Measurements from ENCODE around the gene DCAF10. TPM values are rescaled to one million over a fixed set of nuclear protein-coding genes. Genes with fewer than 3 reads are reported as not detected.

Gene DCAF10
- total and polyA plus RNA-seq, 2 of the 13 experiments (the other 11 are each of a cell fraction or from before 2014, with no cell fraction given) = 9.2 to 20.3 TPM

DNA sequence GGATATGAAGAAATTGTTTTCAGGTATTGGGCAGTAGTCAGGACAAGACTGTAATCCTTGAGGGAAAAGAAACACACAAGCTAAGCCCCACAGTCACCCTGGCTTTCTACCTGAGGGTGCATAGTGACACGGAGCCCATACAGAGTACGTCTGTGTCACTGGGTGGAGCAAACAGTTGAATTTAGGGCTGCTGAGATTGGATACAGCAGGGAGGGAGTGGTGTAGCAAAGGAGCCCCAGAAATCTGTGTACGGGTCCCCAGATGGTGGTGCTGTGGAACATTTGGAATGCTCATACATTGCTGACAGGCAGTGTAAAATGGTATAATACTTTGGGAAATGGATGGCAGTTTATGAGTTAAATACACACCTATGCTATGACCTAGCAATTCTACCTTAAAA lies 41.9 kb upstream of the DCAF10 start:
- ChIA-PET CTCF (ENCODE audit: low intra/inter-chr PET ratio, low total read pairs) (no interaction called here), POLR2A (no interaction called here)
- H3K79me2 ChIP-seq (ENCODE audit: insufficient read depth, low read length) = peaks cover 8% of the 10 kb centered on the region
- no peaks in the 10 kb centered on the region for H3K27me3 ChIP-seq (ENCODE audit: control insufficient read depth in 1 of 2, insufficient read depth in 2 of 2, low read length in 2 of 2)
- no peak overlapping the region for H3K4me3 ChIP-seq (replicated peaks in 1 of 3; ENCODE audit: insufficient read depth in 1 of 3, low read depth in 2 of 3, low read length in 3 of 3)
- H4K20me1 ChIP-seq (ENCODE audit: insufficient read depth, low read length) = no peaks in the 10 kb centered on the region
- no peaks in the 10 kb centered on the region for H3K9me3 ChIP-seq (ENCODE audit: low read length)
- H2AFZ ChIP-seq (ENCODE audit: low read length) = no peak overlapping the region
- no TSS peak for BruUV-seq (replicated peaks)
- H3K9ac ChIP-seq (ENCODE audit: insufficient read depth, low read depth, low read length) = no peak overlapping the region
- 94% methylated on average over 3 of the region's 3 CpGs for WGBS (ENCODE audit: low lambda C conversion rate)
- in situ Hi-C loops (cut with HindIII; ENCODE audit: extremely low pct_ligation_motif_present, low pct_unique_long_range_greater_than_20kb) (no loop called here), intact Hi-C loops (cut with micrococcal nuclease; ENCODE audit: unreplicated experiment) (no loop called here)
- peaks cover 2% of the 10 kb centered on the region in 2 experiments; a peak in 1 of 5 replicates for H3K36me3 ChIP-seq (replicated peaks in 1 of 2; ENCODE audit: control insufficient read depth in 1 of 2, insufficient read depth in 2 of 2, low read length in 2 of 2)
- DNase-seq (ENCODE audit: low spot score) = no peak
- no peak overlapping the region for H3K27ac ChIP-seq (ENCODE audit: extremely low read length, insufficient read depth, low read length)
- TF ChIP-seq MED13 (CRISPR knock-in tag; IDR thresholded peaks at IDR 0.05) (no peak), NFKBIZ (CRISPR knock-in tag; IDR thresholded peaks at IDR 0.05) (no peak), MED1 (CRISPR knock-in tag; IDR thresholded peaks at IDR 0.05) (no peak), ZNF839 (CRISPR knock-in tag; IDR thresholded peaks at IDR 0.05; ENCODE audit: borderline replicate concordance) (no peak), GATAD2A (CRISPR knock-in tag; IDR thresholded peaks at IDR 0.05) (no peak), ZNF589 (CRISPR knock-in tag; conservative IDR thresholded peaks at IDR 0.05) (no peak), NRL (CRISPR knock-in tag; IDR thresholded peaks at IDR 0.05; ENCODE audit: borderline replicate concordance) (no peak), ZNF367 (CRISPR knock-in tag; IDR thresholded peaks at IDR 0.05; ENCODE audit: borderline replicate concordance) (no peak), ZNF326 (CRISPR knock-in tag; IDR thresholded peaks at IDR 0.05; ENCODE audit: borderline replicate concordance) (no peak), ZBTB21 (CRISPR knock-in tag; IDR thresholded peaks at IDR 0.05) (no peak), TGIF2 (CRISPR knock-in tag; IDR thresholded peaks at IDR 0.05) (no peak), ZNF83 (CRISPR knock-in tag; IDR thresholded peaks at IDR 0.05; ENCODE audit: borderline replicate concordance) (no peak), ZKSCAN5 (CRISPR knock-in tag; IDR thresholded peaks at IDR 0.05) (no peak), CREM (IDR thresholded peaks at IDR 0.05) (no peak), CREM (CRISPR knock-in tag; IDR thresholded peaks at IDR 0.05) (no peak), ZFP36L2 (CRISPR knock-in tag; IDR thresholded peaks at IDR 0.05) (no peak)
- TF ChIP-seq, protein P1, sequence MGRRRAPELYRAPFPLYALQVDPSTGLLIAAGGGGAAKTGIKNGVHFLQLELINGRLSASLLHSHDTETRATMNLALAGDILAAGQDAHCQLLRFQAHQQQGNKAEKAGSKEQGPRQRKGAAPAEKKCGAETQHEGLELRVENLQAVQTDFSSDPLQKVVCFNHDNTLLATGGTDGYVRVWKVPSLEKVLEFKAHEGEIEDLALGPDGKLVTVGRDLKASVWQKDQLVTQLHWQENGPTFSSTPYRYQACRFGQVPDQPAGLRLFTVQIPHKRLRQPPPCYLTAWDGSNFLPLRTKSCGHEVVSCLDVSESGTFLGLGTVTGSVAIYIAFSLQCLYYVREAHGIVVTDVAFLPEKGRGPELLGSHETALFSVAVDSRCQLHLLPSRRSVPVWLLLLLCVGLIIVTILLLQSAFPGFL (CRISPR knock-in tag; IDR thresholded peaks at IDR 0.05) = no peak
- TF ChIP-seq, protein P2, sequence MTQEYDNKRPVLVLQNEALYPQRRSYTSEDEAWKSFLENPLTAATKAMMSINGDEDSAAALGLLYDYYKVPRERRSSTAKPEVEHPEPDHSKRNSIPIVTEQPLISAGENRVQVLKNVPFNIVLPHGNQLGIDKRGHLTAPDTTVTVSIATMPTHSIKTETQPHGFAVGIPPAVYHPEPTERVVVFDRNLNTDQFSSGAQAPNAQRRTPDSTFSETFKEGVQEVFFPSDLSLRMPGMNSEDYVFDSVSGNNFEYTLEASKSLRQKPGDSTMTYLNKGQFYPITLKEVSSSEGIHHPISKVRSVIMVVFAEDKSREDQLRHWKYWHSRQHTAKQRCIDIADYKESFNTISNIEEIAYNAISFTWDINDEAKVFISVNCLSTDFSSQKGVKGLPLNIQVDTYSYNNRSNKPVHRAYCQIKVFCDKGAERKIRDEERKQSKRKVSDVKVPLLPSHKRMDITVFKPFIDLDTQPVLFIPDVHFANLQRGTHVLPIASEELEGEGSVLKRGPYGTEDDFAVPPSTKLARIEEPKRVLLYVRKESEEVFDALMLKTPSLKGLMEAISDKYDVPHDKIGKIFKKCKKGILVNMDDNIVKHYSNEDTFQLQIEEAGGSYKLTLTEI (CRISPR knock-in tag; conservative IDR thresholded peaks at IDR 0.05) = no peak
- TF ChIP-seq, protein P3, sequence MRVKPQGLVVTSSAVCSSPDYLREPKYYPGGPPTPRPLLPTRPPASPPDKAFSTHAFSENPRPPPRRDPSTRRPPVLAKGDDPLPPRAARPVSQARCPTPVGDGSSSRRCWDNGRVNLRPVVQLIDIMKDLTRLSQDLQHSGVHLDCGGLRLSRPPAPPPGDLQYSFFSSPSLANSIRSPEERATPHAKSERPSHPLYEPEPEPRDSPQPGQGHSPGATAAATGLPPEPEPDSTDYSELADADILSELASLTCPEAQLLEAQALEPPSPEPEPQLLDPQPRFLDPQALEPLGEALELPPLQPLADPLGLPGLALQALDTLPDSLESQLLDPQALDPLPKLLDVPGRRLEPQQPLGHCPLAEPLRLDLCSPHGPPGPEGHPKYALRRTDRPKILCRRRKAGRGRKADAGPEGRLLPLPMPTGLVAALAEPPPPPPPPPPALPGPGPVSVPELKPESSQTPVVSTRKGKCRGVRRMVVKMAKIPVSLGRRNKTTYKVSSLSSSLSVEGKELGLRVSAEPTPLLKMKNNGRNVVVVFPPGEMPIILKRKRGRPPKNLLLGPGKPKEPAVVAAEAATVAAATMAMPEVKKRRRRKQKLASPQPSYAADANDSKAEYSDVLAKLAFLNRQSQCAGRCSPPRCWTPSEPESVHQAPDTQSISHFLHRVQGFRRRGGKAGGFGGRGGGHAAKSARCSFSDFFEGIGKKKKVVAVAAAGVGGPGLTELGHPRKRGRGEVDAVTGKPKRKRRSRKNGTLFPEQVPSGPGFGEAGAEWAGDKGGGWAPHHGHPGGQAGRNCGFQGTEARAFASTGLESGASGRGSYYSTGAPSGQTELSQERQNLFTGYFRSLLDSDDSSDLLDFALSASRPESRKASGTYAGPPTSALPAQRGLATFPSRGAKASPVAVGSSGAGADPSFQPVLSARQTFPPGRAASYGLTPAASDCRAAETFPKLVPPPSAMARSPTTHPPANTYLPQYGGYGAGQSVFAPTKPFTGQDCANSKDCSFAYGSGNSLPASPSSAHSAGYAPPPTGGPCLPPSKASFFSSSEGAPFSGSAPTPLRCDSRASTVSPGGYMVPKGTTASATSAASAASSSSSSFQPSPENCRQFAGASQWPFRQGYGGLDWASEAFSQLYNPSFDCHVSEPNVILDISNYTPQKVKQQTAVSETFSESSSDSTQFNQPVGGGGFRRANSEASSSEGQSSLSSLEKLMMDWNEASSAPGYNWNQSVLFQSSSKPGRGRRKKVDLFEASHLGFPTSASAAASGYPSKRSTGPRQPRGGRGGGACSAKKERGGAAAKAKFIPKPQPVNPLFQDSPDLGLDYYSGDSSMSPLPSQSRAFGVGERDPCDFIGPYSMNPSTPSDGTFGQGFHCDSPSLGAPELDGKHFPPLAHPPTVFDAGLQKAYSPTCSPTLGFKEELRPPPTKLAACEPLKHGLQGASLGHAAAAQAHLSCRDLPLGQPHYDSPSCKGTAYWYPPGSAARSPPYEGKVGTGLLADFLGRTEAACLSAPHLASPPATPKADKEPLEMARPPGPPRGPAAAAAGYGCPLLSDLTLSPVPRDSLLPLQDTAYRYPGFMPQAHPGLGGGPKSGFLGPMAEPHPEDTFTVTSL (CRISPR knock-in tag; IDR thresholded peaks at IDR 0.05; ENCODE audit: borderline replicate concordance) = no peak
- no peak for ATAC-seq
- FAIRE-seq = no peak
- H3K4me1 ChIP-seq (ENCODE audit: insufficient read depth, low read length) = peaks cover 25% of the 10 kb centered on the region
- no peak overlapping the region for H3K4me2 ChIP-seq (ENCODE audit: low read depth, low read length)

Measured in HepG2 (cell line).